A549 (cell line): Measurements from ENCODE around the gene MCM5. TPM values are rescaled to one million over a fixed set of nuclear protein-coding genes. Genes with fewer than 3 reads are reported as not detected.
A peak's percentile ranks its signal among the peaks of the same experiment; 100 is the strongest.

Experiments used
- ATAC-seq, 2 experiments: fragments of 200-7000 bp in 1 of 2; fragments of >200 bp in 1 of 2; cut with Nextera tagmentation in 1 of 2; cut with Tn5 transposase in 1 of 2; 3 replicates each; pipeline versions ENCODE4 v1.8.0 to v1.9.1; 2018 to 2020; ENCODE audit warnings: mild to moderate bottlenecking in 1 of 2, moderate library complexity in 1 of 2
- CTCF ChIA-PET: fragments of 300-600 bp; sonication (Branson Sonifier 250); formaldehyde crosslinking; extraction: SDS; loops from one replicate; lab custom pipeline; 2021; ENCODE audit warnings: antibody characterized with exemption, inconsistent platforms; lab: Yijun Ruan, JAX
- POLR2A ChIA-PET: fragments of 350-600 bp; formaldehyde crosslinking; extraction: SDS; loops from one replicate; lab custom pipeline; 2021; ENCODE audit warnings: antibody characterized with exemption, inconsistent platforms; lab: Yijun Ruan, JAX
- DNase-seq, 2 experiments: peaks; one replicate each; pipeline versions ENCODE4 v3.0.0 to v3.0.0-alpha.2; 2011 to 2016; ENCODE audit warnings: low read depth in 1 of 2, low spot score in 1 of 2
- FAIRE-seq: peaks from 2 replicates; lab custom pipeline; 2011; peaks lifted over from hg19 to GRCh38; lab: Jason Lieb, UNC
- H3K27ac ChIP-seq, 2 experiments: fragments of >200 bp; sonication (Bioruptor Twin); formaldehyde crosslinking; 3 replicates each; pipeline ENCODE4 v1.5.1; 2016 to 2017
- H3K4me1 ChIP-seq: fragments of >200 bp; sonication (Bioruptor Twin); formaldehyde crosslinking; 3 replicates; pipeline ENCODE4 v1.6.1; 2016
- H3K4me2 ChIP-seq: fragments of >200 bp; sonication (Bioruptor Twin); formaldehyde crosslinking; 3 replicates; pipeline ENCODE4 v1.6.1; 2016
- H3K4me3 ChIP-seq: fragments of >200 bp; sonication (Bioruptor Twin); formaldehyde crosslinking; 3 replicates; pipeline ENCODE4 v1.5.1; 2016
- H3K9me3 ChIP-seq: fragments of >200 bp; sonication (Bioruptor Twin); formaldehyde crosslinking; 3 replicates; pipeline ENCODE4 v1.6.1; 2016
- BHLHE40 ChIP-seq: IDR thresholded peaks from 2 replicates; pipeline ENCODE4 v1.6.1; 2012; ENCODE audit warnings: low read depth, low read length, inconsistent platforms
- CBX2 ChIP-seq: fragments of 200-600 bp; sonication (generic); IDR thresholded peaks from 2 replicates; pipeline ENCODE4 v1.6.1; 2016; ENCODE audit warnings: low read depth, mild to moderate bottlenecking, borderline replicate concordance
- CBX8 ChIP-seq: fragments of 200-600 bp; sonication (generic); IDR thresholded peaks from 2 replicates; pipeline ENCODE4 v1.6.1; 2016
- CHD4 ChIP-seq: fragments of 200-600 bp; sonication (generic); IDR thresholded peaks from 2 replicates; pipeline ENCODE4 v1.6.1; 2016; ENCODE audit warnings: antibody characterized with exemption, mild to moderate bottlenecking, borderline replicate concordance
- EHF ChIP-seq: fragments of 250-450 bp; sonication (Bioruptor Pico); IDR thresholded peaks from 2 replicates; pipeline ENCODE4 v1.5.0; 2020; ENCODE audit warnings: mild to moderate bottlenecking
- EHMT2 ChIP-seq: fragments of 200-600 bp; sonication (generic); IDR thresholded peaks from 2 replicates; pipeline ENCODE4 v1.6.1; 2016; ENCODE audit warnings: antibody characterized with exemption, low read depth, mild to moderate bottlenecking, moderate library complexity
- EP300 ChIP-seq, 2 experiments: fragments of >200 bp; sonication (Bioruptor Twin); formaldehyde crosslinking; IDR thresholded peaks; 2 replicates in 1 of 2; 3 replicates in 1 of 2; pipeline ENCODE4 v1.6.1; 2016 to 2017
- ESRRA ChIP-seq: fragments of 150-350 bp; IDR thresholded peaks from 2 replicates; pipeline ENCODE4 v1.6.1; 2014; ENCODE audit warnings: mild to moderate bottlenecking, low read length, borderline replicate concordance
- FOSL2 ChIP-seq, 2 experiments: fragments of 450-650 bp in 1 of 2; fragments of >200 bp in 1 of 2; sonication (Bioruptor Twin) in 1 of 2; formaldehyde crosslinking; IDR thresholded peaks; 2 replicates each; pipeline versions ENCODE4 v1.5.0 to v1.6.1; 2016 to 2020; ENCODE audit warnings: mild to moderate bottlenecking in 1 of 2, moderate library complexity in 1 of 2
- FOXS1 ChIP-seq: fragments of 250-450 bp; sonication (Bioruptor Pico); IDR thresholded peaks from 2 replicates; pipeline ENCODE4 v1.5.0; 2020; ENCODE audit warnings: mild to moderate bottlenecking, moderate library complexity
- HDAC2 ChIP-seq: fragments of 200-600 bp; sonication (generic); IDR thresholded peaks from 2 replicates; pipeline ENCODE4 v1.6.1; 2016
- KDM1A ChIP-seq: fragments of 200-600 bp; sonication (generic); IDR thresholded peaks from 2 replicates; pipeline ENCODE4 v1.6.1; 2016; ENCODE audit warnings: low read depth, mild to moderate bottlenecking
- PBX3 ChIP-seq: IDR thresholded peaks from 2 replicates; pipeline ENCODE4 v1.6.1; 2012
- POLR2A ChIP-seq: IDR thresholded peaks from 2 replicates; pipeline ENCODE4 v1.6.1; 2012; ENCODE audit warnings: mild to moderate bottlenecking, low read length
- RAD21 ChIP-seq, 2 experiments: fragments of >200 bp in 1 of 2; sonication (Bioruptor Twin) in 1 of 2; formaldehyde crosslinking in 1 of 2; IDR thresholded peaks in 1 of 2; conservative IDR thresholded peaks in 1 of 2; 2 replicates in 1 of 2; 3 replicates in 1 of 2; pipeline ENCODE4 v1.6.1; 2012 to 2018; ENCODE audit warnings: inconsistent platforms in 1 of 2
- RARB ChIP-seq: fragments of 250-450 bp; sonication (Bioruptor Pico); IDR thresholded peaks from 2 replicates; pipeline ENCODE4 v1.8.0; 2021; ENCODE audit warnings: mild to moderate bottlenecking, moderate library complexity
- RNF2 ChIP-seq: fragments of 200-600 bp; sonication (generic); IDR thresholded peaks from 2 replicates; pipeline ENCODE4 v1.6.1; 2016; ENCODE audit warnings: low read depth, mild to moderate bottlenecking, antibody characterized with exemption, moderate library complexity, borderline replicate concordance
- TP53 ChIP-seq: fragments of 250-450 bp; sonication (Bioruptor Pico); IDR thresholded peaks from 2 replicates; pipeline ENCODE4 v1.5.0; 2021; ENCODE audit warnings: mild to moderate bottlenecking, moderate library complexity
- ZNF302 ChIP-seq: fragments of 250-450 bp; sonication (Bioruptor Pico); IDR thresholded peaks from 2 replicates; pipeline ENCODE4 v1.9.0; 2021; ENCODE audit warnings: inconsistent platforms, mild to moderate bottlenecking, moderate library complexity
- WGBS: methylation state at CpG from one replicate; pipeline ENCODE4 v1.1.6; 2017; ENCODE audit errors: missing lambda C conversion rate; 5-methylcytosine and 5-hydroxymethylcytosine counted together
- polyA plus RNA-seq, 4 experiments: library from polyadenylated mRNA; depleted of rRNA in 3 of 4; stranded (reverse); fragments of >200 nt; fragmentation: RNase III in 1 of 4; extraction: RNeasy Plus Mini Kit Qiagen cat#74134 plus additional on column Dnase treatment in 1 of 4; gene quantifications; 2 replicates in 3 of 4; 3 replicates in 1 of 4; pipeline ENCODE4 v1.2.3, GENCODE V29; 2011 to 2017
- TF ChIP-seq, protein P1 (sequence below): fragments of >200 bp; sonication (Bioruptor Twin); formaldehyde crosslinking; IDR thresholded peaks from 2 replicates; pipeline ENCODE4 v1.6.1; 2016
- TF ChIP-seq, protein P2 (sequence below): fragments of >200 bp; sonication (Bioruptor Twin); formaldehyde crosslinking; IDR thresholded peaks from 3 replicates; pipeline ENCODE4 v1.6.1; 2016
- TF ChIP-seq, protein P3 (sequence below): fragments of >200 bp; sonication (Bioruptor Twin); formaldehyde crosslinking; IDR thresholded peaks from 3 replicates; pipeline ENCODE4 v1.5.1; 2016
- TF ChIP-seq, protein P4 (sequence below): fragments of 450-650 bp; IDR thresholded peaks from 2 replicates; pipeline ENCODE4 v1.6.1; 2014; ENCODE audit warnings: antibody characterized with exemption

Gene MCM5
- polyA plus RNA-seq, 2 of the 4 experiments (the other 2 are of a cell fraction): 50.2 to 94.4 TPM

GRCh38 chr22:35445933-35446332, 46.0 kb downstream of the MCM5 start:
- DNase-seq (no peak), ATAC-seq (peak in 1 of 2 experiments; percentile 15; a peak in 2 of 6 replicates), FAIRE-seq (no peak)
- Histone ChIP-seq H3K27ac (peak overlapping the region; percentile 48 to 76; a peak in 5 of 6 replicates), H3K9me3 (no peaks in the 10 kb centered on the region), H3K4me1 (peaks cover 20% of the 10 kb centered on the region), H3K4me2 (peak overlapping the region; percentile 38; the same call in 2 of the 3 replicates), H3K4me3 (no peak overlapping the region)
- CTCF ChIA-PET: interaction anchor here (0.6 to 1.9 kb wide), 2 partner anchors 11 to 16 kb away, joined by 3 to 4 read pairs; no protein-coding TSS in a partner anchor
- POLR2A ChIA-PET: no interaction called here
- WGBS: 88% methylated on average over 4 of the region's 4 CpGs
- TF ChIP-seq EHF (CRISPR knock-in tag) (no peak), EP300 (IDR thresholded peaks at IDR 0.05) (no peak), RAD21 (conservative IDR thresholded peaks at IDR 0.05 in 1 of 2, IDR thresholded peaks at IDR 0.05 in 1 of 2) (no peak), BHLHE40 (no peak), CHD4 (no peak), FOXS1 (CRISPR knock-in tag) (no peak), CBX2 (no peak), TP53 (CRISPR knock-in tag) (no peak), EHMT2 (no peak), ESRRA (no peak), RARB (CRISPR knock-in tag) (no peak), PBX3 (no peak), KDM1A (no peak), ZNF302 (CRISPR knock-in tag) (no peak), HDAC2 (no peak), CBX8 (no peak), RNF2 (no peak)
- TF ChIP-seq, protein P1, sequence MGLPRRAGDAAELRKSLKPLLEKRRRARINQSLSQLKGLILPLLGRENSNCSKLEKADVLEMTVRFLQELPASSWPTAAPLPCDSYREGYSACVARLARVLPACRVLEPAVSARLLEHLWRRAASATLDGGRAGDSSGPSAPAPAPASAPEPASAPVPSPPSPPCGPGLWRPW: no peak
- TF ChIP-seq, protein P2, sequence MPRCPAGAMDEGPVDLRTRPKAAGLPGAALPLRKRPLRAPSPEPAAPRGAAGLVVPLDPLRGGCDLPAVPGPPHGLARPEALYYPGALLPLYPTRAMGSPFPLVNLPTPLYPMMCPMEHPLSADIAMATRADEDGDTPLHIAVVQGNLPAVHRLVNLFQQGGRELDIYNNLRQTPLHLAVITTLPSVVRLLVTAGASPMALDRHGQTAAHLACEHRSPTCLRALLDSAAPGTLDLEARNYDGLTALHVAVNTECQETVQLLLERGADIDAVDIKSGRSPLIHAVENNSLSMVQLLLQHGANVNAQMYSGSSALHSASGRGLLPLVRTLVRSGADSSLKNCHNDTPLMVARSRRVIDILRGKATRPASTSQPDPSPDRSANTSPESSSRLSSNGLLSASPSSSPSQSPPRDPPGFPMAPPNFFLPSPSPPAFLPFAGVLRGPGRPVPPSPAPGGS: no peak
- TF ChIP-seq, protein P3, sequence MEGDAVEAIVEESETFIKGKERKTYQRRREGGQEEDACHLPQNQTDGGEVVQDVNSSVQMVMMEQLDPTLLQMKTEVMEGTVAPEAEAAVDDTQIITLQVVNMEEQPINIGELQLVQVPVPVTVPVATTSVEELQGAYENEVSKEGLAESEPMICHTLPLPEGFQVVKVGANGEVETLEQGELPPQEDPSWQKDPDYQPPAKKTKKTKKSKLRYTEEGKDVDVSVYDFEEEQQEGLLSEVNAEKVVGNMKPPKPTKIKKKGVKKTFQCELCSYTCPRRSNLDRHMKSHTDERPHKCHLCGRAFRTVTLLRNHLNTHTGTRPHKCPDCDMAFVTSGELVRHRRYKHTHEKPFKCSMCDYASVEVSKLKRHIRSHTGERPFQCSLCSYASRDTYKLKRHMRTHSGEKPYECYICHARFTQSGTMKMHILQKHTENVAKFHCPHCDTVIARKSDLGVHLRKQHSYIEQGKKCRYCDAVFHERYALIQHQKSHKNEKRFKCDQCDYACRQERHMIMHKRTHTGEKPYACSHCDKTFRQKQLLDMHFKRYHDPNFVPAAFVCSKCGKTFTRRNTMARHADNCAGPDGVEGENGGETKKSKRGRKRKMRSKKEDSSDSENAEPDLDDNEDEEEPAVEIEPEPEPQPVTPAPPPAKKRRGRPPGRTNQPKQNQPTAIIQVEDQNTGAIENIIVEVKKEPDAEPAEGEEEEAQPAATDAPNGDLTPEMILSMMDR: no peak

DNA sequence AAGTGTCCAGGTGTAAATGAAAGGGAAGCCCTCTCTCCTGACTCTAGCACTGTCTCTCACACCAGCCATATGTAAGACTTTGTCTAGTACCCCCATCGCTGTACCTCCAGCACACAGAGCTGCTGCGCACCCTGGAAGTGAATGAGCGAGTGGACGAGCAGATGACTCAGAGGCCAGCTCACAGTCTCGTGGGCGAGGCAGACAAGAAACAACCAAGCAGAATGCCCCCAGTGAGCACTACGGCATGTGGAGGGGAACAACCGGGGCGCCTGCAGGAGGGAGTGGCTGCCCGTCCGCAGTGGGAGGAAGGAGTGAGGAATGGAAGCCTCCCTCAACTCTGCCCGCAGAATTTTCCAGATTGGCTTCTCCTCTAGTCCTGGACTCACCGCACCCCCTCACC, 46.4 kb downstream of the MCM5 start:
- DNase-seq (peak in 1 of 2 experiments; percentile 25), ATAC-seq (peak; percentile 67 to 78), FAIRE-seq (no peak)
- Histone ChIP-seq H3K4me2 (peak overlapping the region; percentile 38; the same call in 2 of the 3 replicates), H3K9me3 (no peaks in the 10 kb centered on the region), H3K27ac (peak overlapping the region; percentile 48 to 76), H3K4me1 (peaks cover 20% of the 10 kb centered on the region), H3K4me3 (no peak overlapping the region)
- ChIA-PET CTCF (interaction anchor here (1.5 kb wide), 1 partner anchor 620 kb away, joined by 3 read pairs; no protein-coding TSS in a partner anchor), POLR2A (no interaction called here)
- 47% methylated on average over 13 of the region's 13 CpGs for WGBS
- TF ChIP-seq FOSL2 (IDR thresholded peaks at IDR 0.05) (no peak), FOSL2 (CRISPR knock-in tag; IDR thresholded peaks at IDR 0.05) (peak; percentile 67), POLR2A (no peak), CBX8 (no peak)
- TF ChIP-seq, protein P4, sequence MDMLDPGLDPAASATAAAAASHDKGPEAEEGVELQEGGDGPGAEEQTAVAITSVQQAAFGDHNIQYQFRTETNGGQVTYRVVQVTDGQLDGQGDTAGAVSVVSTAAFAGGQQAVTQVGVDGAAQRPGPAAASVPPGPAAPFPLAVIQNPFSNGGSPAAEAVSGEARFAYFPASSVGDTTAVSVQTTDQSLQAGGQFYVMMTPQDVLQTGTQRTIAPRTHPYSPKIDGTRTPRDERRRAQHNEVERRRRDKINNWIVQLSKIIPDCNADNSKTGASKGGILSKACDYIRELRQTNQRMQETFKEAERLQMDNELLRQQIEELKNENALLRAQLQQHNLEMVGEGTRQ: no peak
- TF ChIP-seq, all 56 proteins: peak for 1
